Activated CD4-positive, alpha-beta memory T cell treated with anti-CD3 and anti-CD28 coated beads, Interleukin-2, amount 10 ng/mL, durations not matched to agents 7 days and 5 days (primary cell): ENCODE measurements around the gene CAMSAP1. TPM values are rescaled to one million over a fixed set of nuclear protein-coding genes. Genes with fewer than 3 reads are reported as not detected.

Experiments
- CTCF ChIA-PET: fragments of 350-600 bp; sonication (Branson Sonifier 250); formaldehyde crosslinking; loops from one replicate; lab custom pipeline; 2021; ENCODE audit warnings: antibody characterized with exemption, inconsistent platforms; lab: Charles Lee
- POLR2A ChIA-PET: fragments of 350-600 bp; sonication (Branson Sonifier 250); formaldehyde crosslinking; loops from one replicate; lab custom pipeline; 2021; ENCODE audit warnings: antibody characterized with exemption; lab: Charles Lee
- DNase-seq: peaks from one replicate; pipeline ENCODE4 v3.0.0-alpha.2; 2020
- H3K27ac Mint-ChIP-seq: one replicate; pipeline ENCODE4 v1.8.0; 2021; ENCODE audit warnings: mild to moderate bottlenecking, mixed read lengths
- H3K27me3 Mint-ChIP-seq: one replicate; pipeline ENCODE4 v1.8.0; 2021; ENCODE audit warnings: mixed read lengths
- H3K36me3 Mint-ChIP-seq: one replicate; pipeline ENCODE4 v1.8.0; 2021; ENCODE audit warnings: low read depth, mixed read lengths
- H3K4me1 Mint-ChIP-seq: one replicate; pipeline ENCODE4 v1.8.0; 2021; ENCODE audit warnings: mixed read lengths
- H3K4me3 Mint-ChIP-seq: one replicate; pipeline ENCODE4 v1.8.0; 2021; ENCODE audit warnings: mild to moderate bottlenecking, mixed read lengths
- H3K9me3 Mint-ChIP-seq: one replicate; pipeline ENCODE4 v1.8.0; 2021; ENCODE audit warnings: mixed read lengths
- total RNA-seq, 2 experiments: library from RNA; stranded (reverse); gene quantifications; one replicate each; pipeline ENCODE4 v1.2.3, GENCODE V29; 2021

CAMSAP1 gene
- total RNA-seq, 2 experiments from 2014 or later = 20.9 to 22.0 TPM

DNA sequence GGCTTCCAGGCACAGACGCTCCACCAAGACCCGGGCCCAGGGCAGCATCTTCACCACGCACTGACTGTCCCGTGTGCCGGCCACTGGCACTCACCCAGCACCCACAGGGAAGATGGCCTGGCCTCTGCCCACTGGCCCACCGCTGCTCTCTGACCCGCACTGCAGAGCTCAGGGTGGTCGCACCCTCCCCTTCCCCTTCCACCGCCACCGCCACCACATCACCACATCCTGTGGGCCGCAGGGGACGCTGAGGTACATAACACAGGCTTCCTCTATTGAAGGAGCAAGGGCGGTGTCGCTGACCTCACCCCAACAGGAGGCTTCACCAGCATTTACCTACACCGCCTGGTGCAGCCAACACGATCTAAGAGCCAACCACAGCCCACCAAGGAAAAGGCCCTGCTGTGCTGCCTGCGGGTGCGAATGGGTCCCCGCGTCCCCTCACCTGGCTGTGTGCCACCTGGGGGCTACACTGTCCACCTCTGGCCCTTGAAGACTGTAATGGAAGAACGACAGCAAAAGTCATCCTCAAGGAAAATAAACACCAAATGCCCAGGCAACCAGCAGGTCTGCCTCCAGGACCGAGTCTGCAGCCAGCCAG lies 101.8 kb downstream of the CAMSAP1 start:
- H3K36me3 Mint-ChIP-seq = no peaks in the 10 kb centered on the region
- peaks cover 6% of the 10 kb centered on the region for H3K4me1 Mint-ChIP-seq
- no peak overlapping the region for H3K27ac Mint-ChIP-seq
- no peak overlapping the region for H3K4me3 Mint-ChIP-seq
- H3K27me3 Mint-ChIP-seq = no peaks in the 10 kb centered on the region
- CTCF ChIA-PET = interaction anchor here (1.4 kb wide), 1 partner anchor 202 kb away, joined by 3 read pairs; no protein-coding TSS in a partner anchor
- POLR2A ChIA-PET = no interaction called here
- DNase-seq = no peak
- no peaks in the 10 kb centered on the region for H3K9me3 Mint-ChIP-seq

GRCh38 chr9:135804581-135805421 lies 102.5 kb downstream of the CAMSAP1 start:
- no peak for DNase-seq
- Mint-ChIP-seq H3K9me3 (no peaks in the 10 kb centered on the region), H3K27ac (no peak overlapping the region), H3K36me3 (no peaks in the 10 kb centered on the region), H3K4me1 (peaks cover 6% of the 10 kb centered on the region), H3K4me3 (no peak overlapping the region), H3K27me3 (no peaks in the 10 kb centered on the region)
- ChIA-PET POLR2A (no interaction called here), CTCF (interaction anchor here (1.4 kb wide), 1 partner anchor 201 kb away, joined by 3 read pairs; no protein-coding TSS in a partner anchor)

DNA sequence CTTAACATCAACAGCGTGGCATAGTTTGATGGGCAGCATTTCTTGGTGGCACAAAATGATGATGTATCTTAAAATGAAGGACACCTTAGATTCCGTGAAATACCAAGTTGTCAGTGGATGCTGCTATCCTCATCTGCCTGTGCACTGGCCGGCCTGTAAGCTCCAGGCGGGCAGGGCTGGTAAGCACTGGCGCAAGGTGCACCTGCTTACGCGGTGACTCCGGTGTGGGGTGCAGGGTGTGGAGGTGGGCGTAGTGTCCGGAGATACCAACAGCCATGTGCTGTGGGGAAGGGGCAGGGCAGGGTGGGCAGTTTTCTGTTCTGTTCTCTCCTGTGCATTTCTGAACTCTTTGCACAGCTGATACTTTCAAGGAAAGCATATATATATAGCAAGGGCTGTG lies 103.9 kb downstream of the CAMSAP1 start:
- DNase-seq = no peak
- POLR2A ChIA-PET = interaction anchor here (0.6 kb wide), 1 partner anchor 16 kb away, joined by 3 read pairs; no protein-coding TSS in a partner anchor
- H3K27me3 Mint-ChIP-seq = no peaks in the 10 kb centered on the region
- no peaks in the 10 kb centered on the region for H3K36me3 Mint-ChIP-seq
- H3K4me1 Mint-ChIP-seq = peaks cover 6% of the 10 kb centered on the region
- CTCF ChIA-PET = no interaction called here
- H3K9me3 Mint-ChIP-seq = no peaks in the 10 kb centered on the region
- H3K27ac Mint-ChIP-seq = no peak overlapping the region
- no peak overlapping the region for H3K4me3 Mint-ChIP-seq

GRCh38 chr9:135802876-135803419 lies 104.4 kb downstream of the CAMSAP1 start:
- no peak overlapping the region for H3K27ac Mint-ChIP-seq
- H3K27me3 Mint-ChIP-seq = no peaks in the 10 kb centered on the region
- no peaks in the 10 kb centered on the region for H3K36me3 Mint-ChIP-seq
- no peaks in the 10 kb centered on the region for H3K9me3 Mint-ChIP-seq
- CTCF ChIA-PET = no interaction called here
- POLR2A ChIA-PET = interaction anchor here (0.6 kb wide), 2 partner anchors 17 to 87 kb away, joined by 3 to 4 read pairs; no protein-coding TSS in a partner anchor
- H3K4me3 Mint-ChIP-seq = no peak overlapping the region
- no peak for DNase-seq
- peaks cover 6% of the 10 kb centered on the region for H3K4me1 Mint-ChIP-seq

DNA sequence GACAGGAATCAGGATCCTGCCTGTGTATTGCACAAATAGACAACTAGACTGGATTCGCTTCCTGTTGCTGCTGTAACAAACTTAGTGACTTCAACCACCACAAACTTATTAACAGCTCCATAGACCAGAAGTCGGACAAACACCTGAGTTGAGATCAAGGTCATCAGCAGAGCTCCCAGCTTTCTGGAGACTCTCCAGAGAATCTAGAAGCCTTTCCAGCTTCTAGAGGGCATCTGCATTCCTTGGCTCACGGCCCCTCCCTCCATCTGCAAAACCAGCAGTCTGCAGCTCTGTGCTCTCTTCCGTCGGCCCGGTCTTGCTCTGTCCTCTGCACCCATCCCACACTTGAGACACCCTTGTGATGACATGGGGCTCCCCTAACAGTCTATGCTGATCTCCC lies 106.3 kb downstream of the CAMSAP1 start:
- Mint-ChIP-seq H3K4me3 (no peak overlapping the region), H3K9me3 (no peaks in the 10 kb centered on the region), H3K36me3 (no peaks in the 10 kb centered on the region), H3K4me1 (peaks cover 6% of the 10 kb centered on the region), H3K27ac (no peak overlapping the region), H3K27me3 (no peaks in the 10 kb centered on the region)
- ChIA-PET CTCF (interaction anchor here (0.6 kb wide), 1 partner anchor 366 kb away, joined by 4 read pairs; no protein-coding TSS in a partner anchor), POLR2A (no interaction called here)
- no peak for DNase-seq

DNA sequence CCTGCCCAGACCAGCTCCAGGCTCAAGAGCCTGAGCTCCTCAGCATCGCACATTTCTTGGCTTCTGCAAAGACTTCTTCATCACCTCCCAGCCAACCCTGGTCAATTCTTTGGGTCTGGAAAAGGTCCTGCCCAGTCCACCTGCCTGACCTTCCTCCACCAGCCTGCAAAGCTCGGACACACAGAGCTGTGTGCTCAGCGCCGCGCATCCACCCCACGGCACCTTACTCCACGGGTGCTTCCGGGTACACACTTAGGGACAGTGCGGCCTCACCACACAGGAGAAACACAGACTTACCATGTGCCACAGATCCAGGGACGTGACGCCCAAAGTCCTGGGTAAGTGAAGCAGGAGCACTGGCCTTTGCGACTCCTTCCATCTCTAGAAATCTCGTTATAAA lies 108.1 kb downstream of the CAMSAP1 start:
- DNase-seq = no peak
- Mint-ChIP-seq H3K9me3 (no peaks in the 10 kb centered on the region), H3K4me1 (no peaks in the 10 kb centered on the region), H3K4me3 (no peak overlapping the region), H3K27ac (no peak overlapping the region), H3K27me3 (no peaks in the 10 kb centered on the region), H3K36me3 (no peaks in the 10 kb centered on the region)
- ChIA-PET CTCF (no interaction called here), POLR2A (no interaction called here)

DNA sequence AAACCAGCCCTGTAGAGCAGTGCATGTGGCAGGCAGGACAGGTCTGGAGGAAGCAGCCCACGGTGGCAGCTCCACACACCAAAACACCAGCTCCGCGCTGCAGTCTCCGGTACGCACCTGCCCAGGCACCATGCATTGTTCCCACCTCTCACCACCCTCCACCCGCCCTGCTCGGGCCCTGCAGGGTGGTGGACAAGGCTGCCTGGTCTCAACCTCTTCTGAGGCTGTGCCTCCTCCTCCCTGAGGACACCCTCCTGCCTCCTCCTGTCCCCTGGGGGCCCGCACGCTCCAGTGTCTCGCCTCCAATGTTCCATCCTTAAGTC lies 109.1 kb downstream of the CAMSAP1 start:
- Mint-ChIP-seq H3K27ac (no peak overlapping the region), H3K36me3 (no peaks in the 10 kb centered on the region), H3K27me3 (no peaks in the 10 kb centered on the region), H3K4me1 (no peaks in the 10 kb centered on the region), H3K9me3 (no peaks in the 10 kb centered on the region), H3K4me3 (no peak overlapping the region)
- POLR2A ChIA-PET = no interaction called here
- no peak for DNase-seq
- CTCF ChIA-PET = no interaction called here

- Mint-ChIP-seq H3K4me3 (no peak overlapping the region), H3K27ac (no peak overlapping the region), H3K9me3 (no peaks in the 10 kb centered on the region), H3K36me3 (no peaks in the 10 kb centered on the region), H3K4me1 (no peaks in the 10 kb centered on the region), H3K27me3 (no peaks in the 10 kb centered on the region)
- peak; percentile 35 for DNase-seq
- ChIA-PET CTCF (no interaction called here), POLR2A (no interaction called here)
These were observed 109.7 kb downstream of the CAMSAP1 start for GRCh38 chr9:135797507-135798262.

GRCh38 chr9:135796784-135797485 lies 110.4 kb downstream of the CAMSAP1 start:
- no peaks in the 10 kb centered on the region for H3K4me1 Mint-ChIP-seq
- no peak for DNase-seq
- no peak overlapping the region for H3K27ac Mint-ChIP-seq
- ChIA-PET POLR2A (no interaction called here), CTCF (no interaction called here)
- H3K27me3 Mint-ChIP-seq = no peaks in the 10 kb centered on the region
- H3K4me3 Mint-ChIP-seq = no peak overlapping the region
- H3K9me3 Mint-ChIP-seq = no peaks in the 10 kb centered on the region
- H3K36me3 Mint-ChIP-seq = no peaks in the 10 kb centered on the region

GRCh38 chr9:135795391-135795790 lies 112.0 kb downstream of the CAMSAP1 start:
- Mint-ChIP-seq H3K27ac (no peak overlapping the region), H3K4me3 (no peak overlapping the region), H3K36me3 (no peaks in the 10 kb centered on the region), H3K4me1 (no peaks in the 10 kb centered on the region), H3K9me3 (no peaks in the 10 kb centered on the region), H3K27me3 (no peaks in the 10 kb centered on the region)
- no peak for DNase-seq
- ChIA-PET POLR2A (no interaction called here), CTCF (interaction anchor here (0.7 kb wide), 1 partner anchor 1485 kb away, joined by 3 read pairs; no protein-coding TSS in a partner anchor)

DNA sequence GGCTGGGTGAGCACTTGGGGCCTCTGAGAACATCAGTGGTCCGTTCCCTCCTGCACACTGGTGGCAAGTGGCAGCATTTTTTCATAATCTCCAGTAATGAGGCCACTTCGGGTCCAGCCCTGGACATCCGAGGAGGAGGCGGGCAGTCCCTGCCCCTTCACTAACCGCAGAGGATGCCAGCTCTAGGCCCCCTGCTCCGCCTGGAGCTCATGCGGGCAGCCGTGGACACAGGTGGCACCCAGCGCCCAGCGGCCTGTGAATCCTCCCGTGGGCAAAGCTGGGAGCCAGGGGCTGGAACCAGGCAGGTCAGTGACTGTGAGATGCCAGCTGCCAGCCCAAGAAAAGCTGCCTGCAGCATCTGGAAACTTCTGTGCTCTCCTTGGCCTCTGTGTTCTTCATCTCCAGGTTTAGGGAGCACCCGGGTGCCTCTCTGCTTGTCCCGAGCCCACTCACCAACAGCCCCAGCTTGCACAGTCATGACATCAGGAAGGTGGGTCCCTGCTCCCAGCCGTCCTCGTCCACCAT lies 112.9 kb downstream of the CAMSAP1 start:
- Mint-ChIP-seq H3K4me3 (no peak overlapping the region), H3K36me3 (no peaks in the 10 kb centered on the region), H3K27me3 (no peaks in the 10 kb centered on the region), H3K27ac (no peak overlapping the region), H3K9me3 (no peaks in the 10 kb centered on the region), H3K4me1 (no peaks in the 10 kb centered on the region)
- CTCF ChIA-PET = no interaction called here
- DNase-seq = no peak
- POLR2A ChIA-PET = no interaction called here

- no peak for DNase-seq
- no peak overlapping the region for H3K4me3 Mint-ChIP-seq
These were observed 113.3 kb downstream of the CAMSAP1 start for GRCh38 chr9:135794057-135794335.

More at GRCh38 chr9:135794057-135794335, 113.3 kb downstream of the CAMSAP1 start:
- no peaks in the 10 kb centered on the region for H3K36me3 Mint-ChIP-seq
- H3K9me3 Mint-ChIP-seq = no peaks in the 10 kb centered on the region
- no peaks in the 10 kb centered on the region for H3K27me3 Mint-ChIP-seq
- H3K27ac Mint-ChIP-seq = no peak overlapping the region
- POLR2A ChIA-PET = no interaction called here
- CTCF ChIA-PET = no interaction called here
- H3K4me1 Mint-ChIP-seq = no peaks in the 10 kb centered on the region
